ENCODE measurements around the gene RHBDD2.
"Not testable (repeated sequence)": the region's sequence is repeated elsewhere in the genome, so short reads cannot be mapped to it uniquely, and the experiment has no call there.

Gene RHBDD2

DNA sequence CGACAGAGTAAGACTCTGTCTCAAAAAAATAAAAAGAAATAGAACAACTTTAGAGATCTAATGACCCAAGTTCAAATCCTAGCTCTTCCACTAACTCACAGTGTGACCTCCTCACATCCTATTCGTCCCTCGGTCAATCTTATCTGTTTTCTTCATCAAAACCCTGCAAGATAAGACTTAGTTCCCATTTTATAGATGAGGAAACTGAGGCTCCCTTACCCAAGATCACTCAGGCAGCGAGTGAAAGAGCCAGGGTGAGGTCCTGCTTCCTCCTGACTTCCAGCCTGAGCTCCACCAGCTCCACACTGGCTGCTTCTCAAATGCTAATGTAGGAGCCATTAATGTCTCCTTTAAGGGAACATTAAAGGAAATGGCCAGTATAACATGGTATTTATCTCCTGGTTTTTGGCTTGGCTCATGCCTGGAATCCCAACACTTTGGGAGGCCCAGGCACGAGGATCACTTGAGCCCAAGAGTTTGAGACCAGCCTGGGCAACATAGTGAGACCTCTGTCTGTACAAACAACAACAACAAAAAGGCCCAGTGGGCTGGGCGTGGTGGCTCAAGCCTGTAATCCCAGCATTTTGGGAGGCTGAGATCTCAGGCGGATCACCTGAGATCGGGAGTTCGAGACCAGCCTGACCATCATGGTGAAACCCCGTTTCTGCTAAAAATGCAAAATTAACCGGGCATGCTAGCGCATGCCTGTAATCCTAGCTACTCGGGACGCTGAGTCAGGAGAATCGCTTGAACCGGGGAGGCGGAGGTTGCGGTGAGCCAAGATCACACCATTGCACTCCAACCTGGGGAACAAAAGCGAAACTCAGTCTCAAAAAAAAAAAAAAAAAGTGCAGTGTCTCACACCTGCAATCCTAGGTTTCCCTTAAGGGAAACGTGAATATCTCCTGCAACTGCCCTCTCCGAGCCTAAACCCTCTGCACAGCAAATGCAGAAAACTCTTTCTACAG is 3.4 kb upstream of the RHBDD2 start:
- H3K4me1 Mint-ChIP-seq, result peaks cover 21% of the 10 kb centered on the region
- no peaks in the 10 kb centered on the region for H3K9me3 Mint-ChIP-seq
- no peak overlapping the region for H3K27ac Mint-ChIP-seq
- no peak for ATAC-seq
- no peak overlapping the region for H3K4me3 Mint-ChIP-seq
- no peaks in the 10 kb centered on the region for H3K27me3 Mint-ChIP-seq
- H3K36me3 Mint-ChIP-seq, result no peaks in the 10 kb centered on the region

DNA sequence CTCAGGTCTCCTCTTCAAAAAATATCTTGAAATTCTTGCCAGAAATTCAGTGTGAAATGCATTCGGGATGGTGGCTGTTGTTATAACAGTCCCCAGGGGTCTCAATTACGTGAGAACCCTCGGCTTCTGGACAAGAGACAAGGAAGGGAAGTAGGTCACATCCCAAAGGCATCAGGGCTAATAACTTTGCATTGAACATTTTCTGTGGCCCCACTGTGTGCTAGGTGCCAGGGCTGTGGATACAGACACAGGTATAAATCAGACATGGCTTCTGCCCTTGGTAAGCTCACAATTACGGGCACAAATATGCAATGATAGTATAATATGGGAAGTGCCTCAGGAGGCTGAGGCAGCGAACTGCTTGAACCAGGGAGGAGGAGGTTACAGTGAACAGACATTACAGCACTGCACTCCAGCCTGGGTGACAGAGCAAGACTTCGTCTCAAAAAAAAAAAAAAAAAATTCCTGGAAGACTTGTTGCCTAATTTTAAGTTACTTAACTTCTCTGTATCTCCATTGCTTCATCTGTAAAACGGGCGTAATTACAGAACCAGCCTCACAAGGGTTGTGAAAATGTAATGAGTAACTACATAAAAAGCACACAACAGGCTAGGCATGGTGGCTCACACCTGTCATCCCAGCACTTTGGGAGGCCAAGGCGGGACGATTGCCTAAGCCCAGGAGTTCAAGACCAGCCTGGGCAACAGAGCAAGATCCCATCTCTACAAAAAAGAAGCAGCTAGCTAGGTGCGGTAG is 2.5 kb upstream of the RHBDD2 start:
- Mint-ChIP-seq H3K4me3 (no peak overlapping the region), H3K27ac (no peak overlapping the region), H3K4me1 (peaks cover 27% of the 10 kb centered on the region), H3K27me3 (no peaks in the 10 kb centered on the region), H3K9me3 (no peaks in the 10 kb centered on the region), H3K36me3 (no peaks in the 10 kb centered on the region)
- no peak for ATAC-seq

DNA sequence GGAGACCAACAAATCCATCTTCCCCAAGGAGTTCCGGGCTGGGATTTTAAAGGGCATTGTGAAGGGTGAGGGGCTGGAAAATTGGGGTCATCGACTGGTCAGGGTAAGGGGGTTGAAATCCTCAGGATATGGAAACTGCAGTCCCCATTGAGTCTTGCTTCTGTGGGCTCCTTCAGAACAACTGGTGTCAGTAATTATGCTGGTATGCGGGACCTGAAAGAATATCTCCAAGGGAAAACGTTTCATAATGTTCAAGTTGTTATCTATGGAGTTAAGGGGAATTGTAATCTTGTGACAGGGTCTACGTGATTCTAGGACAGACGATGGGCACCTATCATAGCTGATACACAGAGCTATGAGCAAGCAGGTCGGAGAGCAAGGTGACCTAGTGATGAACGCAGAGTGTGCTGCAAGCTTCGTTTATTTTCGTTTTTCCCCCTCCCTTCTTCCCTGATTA is 494 bp upstream of the RHBDD2 start:
- Mint-ChIP-seq H3K4me1 (peaks cover 40% of the 10 kb centered on the region), H3K4me3 (peak overlapping the region; percentile 97), H3K36me3 (peaks cover 11% of the 10 kb centered on the region), H3K9me3 (no peaks in the 10 kb centered on the region), H3K27me3 (no peaks in the 10 kb centered on the region), H3K27ac (peak overlapping the region; percentile 86)
- peak; percentile 64 for ATAC-seq

DNA sequence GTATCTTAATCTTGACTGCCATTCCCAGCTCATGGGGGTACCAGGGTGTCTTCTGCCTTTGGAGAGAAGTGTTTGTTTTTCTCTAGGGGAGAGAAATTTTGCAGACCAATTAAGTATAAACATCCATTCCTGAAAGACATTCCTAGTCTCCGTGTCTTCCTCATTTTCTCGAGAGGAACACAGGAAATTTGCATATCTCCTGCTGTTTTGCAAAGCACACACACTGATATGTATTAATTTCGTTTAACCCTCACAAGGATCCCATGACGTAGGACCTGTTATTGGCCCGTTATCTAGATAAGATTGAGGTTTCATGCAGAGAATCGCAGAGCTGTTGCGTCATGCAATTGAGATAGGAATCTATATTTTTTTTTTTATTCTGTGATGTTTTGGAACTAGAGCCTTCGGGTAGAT is 944 bp downstream of the RHBDD2 start:
- Mint-ChIP-seq H3K9me3 (no peaks in the 10 kb centered on the region), H3K36me3 (peaks cover 20% of the 10 kb centered on the region), H3K4me1 (peaks cover 40% of the 10 kb centered on the region), H3K27ac (peak overlapping the region; percentile 86), H3K27me3 (no peaks in the 10 kb centered on the region), H3K4me3 (peak overlapping the region; percentile 97)
- ATAC-seq, result no peak

DNA sequence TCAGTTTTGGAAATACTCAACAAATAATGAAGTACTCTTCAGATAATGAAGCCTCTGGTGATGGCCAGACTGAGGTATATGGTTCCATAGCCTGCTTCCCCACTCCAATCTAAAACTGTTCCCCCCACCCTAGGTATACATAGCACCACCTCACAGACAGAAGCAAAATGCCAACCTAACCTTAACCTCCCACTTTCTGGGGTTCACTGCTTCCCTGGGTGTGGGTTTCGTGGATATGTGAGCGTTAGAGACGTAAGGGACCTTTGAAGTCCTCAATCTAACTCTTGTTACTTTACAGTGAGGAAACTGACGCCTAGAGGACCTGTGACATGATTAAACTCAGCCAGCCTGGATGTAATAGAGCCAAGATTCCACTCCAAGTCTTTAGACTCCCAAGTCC is 1.4 kb downstream of the RHBDD2 start:
- peaks cover 20% of the 10 kb centered on the region for H3K36me3 Mint-ChIP-seq
- H3K27ac Mint-ChIP-seq, result no peak overlapping the region
- H3K27me3 Mint-ChIP-seq, result no peaks in the 10 kb centered on the region
- H3K4me1 Mint-ChIP-seq, result peaks cover 40% of the 10 kb centered on the region
- H3K4me3 Mint-ChIP-seq, result peak overlapping the region; percentile 97
- ATAC-seq, result no peak
- no peaks in the 10 kb centered on the region for H3K9me3 Mint-ChIP-seq

DNA sequence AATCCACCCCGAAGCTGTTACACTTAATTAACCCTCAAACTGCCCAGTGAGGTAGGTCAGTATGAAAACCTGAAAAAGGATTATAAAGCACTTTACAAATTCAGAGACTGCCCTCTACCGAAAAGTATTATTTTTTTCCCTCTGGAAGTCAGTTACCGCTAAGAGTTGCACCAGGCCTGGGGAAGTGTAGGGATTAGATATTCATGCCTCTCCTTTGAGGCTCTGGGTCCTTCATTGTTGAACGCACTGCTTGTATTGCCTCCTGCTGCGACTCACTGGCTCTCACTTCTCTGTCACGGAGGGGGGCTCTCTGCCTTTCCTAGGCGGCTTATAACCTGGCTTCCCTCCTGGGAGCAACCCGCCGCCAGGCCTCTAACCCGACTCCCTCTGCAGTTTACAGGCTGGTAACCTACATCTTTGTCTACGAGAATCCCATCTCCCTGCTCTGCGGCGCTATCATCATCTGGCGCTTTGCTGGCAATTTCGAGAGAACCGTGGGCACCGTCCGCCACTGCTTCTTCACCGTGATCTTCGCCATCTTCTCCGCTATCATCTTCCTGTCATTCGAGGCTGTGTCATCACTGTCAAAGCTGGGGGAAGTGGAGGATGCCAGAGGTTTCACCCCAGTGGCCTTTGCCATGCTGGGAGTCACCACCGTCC is 2.7 kb downstream of the RHBDD2 start:
- no peak overlapping the region for H3K4me3 Mint-ChIP-seq
- H3K27me3 Mint-ChIP-seq, result no peaks in the 10 kb centered on the region
- no peak overlapping the region for H3K27ac Mint-ChIP-seq
- H3K9me3 Mint-ChIP-seq, result no peaks in the 10 kb centered on the region
- ATAC-seq, result no peak
- H3K36me3 Mint-ChIP-seq, result peaks cover 31% of the 10 kb centered on the region
- peaks cover 40% of the 10 kb centered on the region for H3K4me1 Mint-ChIP-seq

DNA sequence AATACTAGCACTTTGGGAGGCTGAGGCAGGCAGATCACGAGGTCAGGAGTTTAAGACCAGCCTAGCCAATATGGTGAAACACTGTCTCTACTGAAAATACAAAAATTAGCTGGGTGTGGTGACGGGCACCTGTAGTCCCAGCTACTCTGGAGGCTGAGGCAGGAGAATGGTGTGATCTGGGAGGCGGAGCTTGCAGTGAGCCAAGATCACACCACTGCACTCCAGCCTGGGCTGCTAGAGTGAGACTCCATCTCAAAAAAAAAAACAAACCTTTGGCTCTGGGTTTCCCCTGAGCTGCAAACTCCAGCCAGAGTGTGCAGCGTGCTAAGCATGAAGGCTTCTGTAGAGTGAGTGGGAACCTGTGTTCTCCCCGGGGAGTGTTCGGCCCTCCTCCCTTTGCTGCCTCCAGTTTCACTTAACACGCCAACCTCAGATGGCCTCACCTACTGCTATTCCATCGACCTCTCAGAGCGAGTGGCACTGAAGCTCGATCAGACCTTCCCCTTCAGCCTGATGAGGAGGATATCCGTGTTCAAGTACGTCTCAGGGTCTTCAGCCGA is 4.5 kb downstream of the RHBDD2 start:
- peaks cover 35% of the 10 kb centered on the region for H3K4me1 Mint-ChIP-seq
- not testable (repeated sequence) for H3K27me3 Mint-ChIP-seq, H3K4me3 Mint-ChIP-seq, H3K9me3 Mint-ChIP-seq
- peak overlapping the region; percentile 8 for H3K27ac Mint-ChIP-seq
- peaks cover 44% of the 10 kb centered on the region for H3K36me3 Mint-ChIP-seq
- peak; percentile 62 for ATAC-seq

DNA sequence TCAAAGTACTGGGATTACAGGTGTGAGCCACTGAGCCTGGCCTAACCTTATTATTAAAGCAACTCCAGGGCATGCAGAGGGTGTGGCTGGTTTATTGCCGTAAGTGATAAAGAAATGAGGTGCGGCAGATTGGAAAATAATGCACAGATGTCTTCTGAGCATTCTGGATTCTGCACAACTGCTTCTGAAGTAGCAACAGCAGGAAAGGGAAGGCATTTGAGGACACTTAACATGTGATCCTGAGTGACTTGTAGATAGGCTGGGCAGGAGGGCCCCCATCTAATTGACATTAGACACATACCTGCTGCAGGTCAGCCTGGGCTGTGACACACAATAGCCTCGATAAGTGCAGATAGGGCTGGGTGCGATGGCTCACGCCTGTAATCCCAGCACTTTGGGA is 5.6 kb downstream of the RHBDD2 start:
- ATAC-seq, result no peak
- no peak overlapping the region for H3K27ac Mint-ChIP-seq
- H3K4me3 Mint-ChIP-seq, result no peak overlapping the region
- H3K36me3 Mint-ChIP-seq, result peaks cover 52% of the 10 kb centered on the region
- no peaks in the 10 kb centered on the region for H3K9me3 Mint-ChIP-seq
- peaks cover 29% of the 10 kb centered on the region for H3K4me1 Mint-ChIP-seq
- no peaks in the 10 kb centered on the region for H3K27me3 Mint-ChIP-seq

DNA sequence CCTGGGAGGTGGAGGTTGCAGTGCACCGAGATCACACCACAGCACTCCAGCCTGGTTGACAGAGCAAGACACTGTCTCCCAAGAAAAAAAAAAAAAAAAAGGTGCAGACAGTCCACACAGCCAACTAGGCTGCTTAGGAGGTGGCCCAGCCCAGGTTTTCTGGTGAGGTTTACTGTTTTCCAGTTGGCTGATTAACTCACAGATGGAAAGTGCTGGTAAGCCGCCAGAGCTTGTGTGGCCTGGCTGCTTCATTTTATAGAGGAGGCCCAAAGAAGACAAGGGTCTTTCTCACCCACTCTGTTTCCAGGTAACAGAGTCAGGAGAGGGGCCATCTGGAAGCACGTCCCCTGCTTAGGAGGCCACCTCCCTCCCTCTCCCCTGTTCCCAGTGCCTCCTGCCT is 6.2 kb downstream of the RHBDD2 start:
- Mint-ChIP-seq H3K27me3 (no peaks in the 10 kb centered on the region), H3K4me1 (peaks cover 23% of the 10 kb centered on the region), H3K4me3 (no peak overlapping the region), H3K36me3 (peaks cover 56% of the 10 kb centered on the region), H3K27ac (no peak overlapping the region), H3K9me3 (no peaks in the 10 kb centered on the region)
- ATAC-seq, result no peak

DNA sequence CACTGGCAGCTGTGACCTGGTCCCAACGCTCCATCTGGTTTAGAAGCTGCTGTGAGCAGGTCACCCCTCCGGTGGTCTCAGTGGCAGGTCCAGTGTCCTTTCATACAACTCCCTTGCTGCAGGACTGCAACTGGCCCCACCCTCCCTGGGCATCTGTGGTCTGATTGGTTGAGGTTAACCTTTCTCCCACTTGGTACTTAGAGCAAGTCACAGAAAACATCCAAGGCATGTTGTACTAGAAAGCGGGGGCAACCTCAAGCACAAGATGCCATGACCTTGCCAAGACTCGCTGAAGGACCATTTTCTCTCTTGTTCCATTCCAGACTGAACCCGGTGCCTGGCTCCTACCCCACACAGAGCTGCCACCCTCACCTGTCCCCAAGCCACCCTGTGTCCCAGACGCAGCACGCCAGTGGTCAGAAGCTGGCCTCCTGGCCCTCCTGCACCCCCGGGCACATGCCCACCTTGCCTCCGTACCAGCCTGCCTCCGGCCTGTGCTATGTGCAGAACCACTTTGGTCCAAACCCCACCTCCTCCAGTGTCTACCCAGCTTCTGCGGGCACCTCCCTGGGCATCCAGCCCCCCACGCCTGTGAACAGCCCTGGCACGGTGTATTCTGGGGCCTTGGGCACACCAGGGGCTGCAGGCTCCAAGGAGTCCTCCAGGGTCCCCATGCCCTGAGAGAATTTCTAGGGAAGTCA is 9.0 kb downstream of the RHBDD2 start:
- no peak for ATAC-seq
- Mint-ChIP-seq H3K27me3 (no peaks in the 10 kb centered on the region), H3K27ac (no peak overlapping the region), H3K9me3 (no peaks in the 10 kb centered on the region), H3K4me1 (peaks cover 5% of the 10 kb centered on the region), H3K4me3 (no peak overlapping the region), H3K36me3 (peaks cover 46% of the 10 kb centered on the region)

DNA sequence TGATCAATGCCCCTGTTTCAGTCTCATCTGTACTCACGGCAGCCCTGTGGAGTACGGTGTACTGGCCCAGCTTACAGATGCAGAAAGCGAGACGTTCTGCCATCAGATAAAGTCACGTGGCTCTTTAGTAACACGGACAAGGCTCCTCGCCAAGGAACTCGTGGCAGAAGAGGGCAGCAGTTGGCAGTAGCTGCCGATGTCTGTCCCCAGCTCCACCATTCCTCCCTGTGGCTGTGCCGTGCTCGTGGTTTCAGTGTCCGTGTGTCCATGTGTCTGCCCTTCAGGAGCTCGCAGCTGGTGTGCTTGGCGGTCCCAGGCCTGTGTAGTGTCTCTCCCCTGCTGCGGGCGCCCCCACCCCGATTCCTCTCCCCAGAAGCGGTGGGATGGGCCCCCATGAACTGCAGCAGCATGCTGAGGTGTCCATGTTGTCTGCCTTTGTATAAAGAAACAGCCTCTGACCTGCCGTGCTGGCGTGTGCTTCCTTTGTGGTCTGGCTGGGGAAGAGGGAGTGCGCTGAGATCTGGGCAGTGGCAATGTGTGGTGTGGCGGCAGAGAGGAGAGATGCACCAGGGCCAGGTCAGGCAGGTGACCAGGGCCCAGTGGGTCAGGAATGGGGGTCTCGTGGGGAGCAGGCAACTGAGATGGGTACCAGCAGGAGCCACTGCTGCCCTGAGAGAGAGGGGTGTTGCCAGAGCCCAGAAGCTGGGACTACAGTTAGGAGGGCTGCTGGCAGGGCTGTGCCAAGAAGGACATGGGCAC is 9.8 kb downstream of the RHBDD2 start:
- no peak overlapping the region for H3K4me3 Mint-ChIP-seq
- no peak overlapping the region for H3K27ac Mint-ChIP-seq
- H3K9me3 Mint-ChIP-seq, result no peaks in the 10 kb centered on the region
- H3K4me1 Mint-ChIP-seq, result no peaks in the 10 kb centered on the region
- peaks cover 42% of the 10 kb centered on the region for H3K36me3 Mint-ChIP-seq
- no peak for ATAC-seq
- H3K27me3 Mint-ChIP-seq, result no peaks in the 10 kb centered on the region

DNA sequence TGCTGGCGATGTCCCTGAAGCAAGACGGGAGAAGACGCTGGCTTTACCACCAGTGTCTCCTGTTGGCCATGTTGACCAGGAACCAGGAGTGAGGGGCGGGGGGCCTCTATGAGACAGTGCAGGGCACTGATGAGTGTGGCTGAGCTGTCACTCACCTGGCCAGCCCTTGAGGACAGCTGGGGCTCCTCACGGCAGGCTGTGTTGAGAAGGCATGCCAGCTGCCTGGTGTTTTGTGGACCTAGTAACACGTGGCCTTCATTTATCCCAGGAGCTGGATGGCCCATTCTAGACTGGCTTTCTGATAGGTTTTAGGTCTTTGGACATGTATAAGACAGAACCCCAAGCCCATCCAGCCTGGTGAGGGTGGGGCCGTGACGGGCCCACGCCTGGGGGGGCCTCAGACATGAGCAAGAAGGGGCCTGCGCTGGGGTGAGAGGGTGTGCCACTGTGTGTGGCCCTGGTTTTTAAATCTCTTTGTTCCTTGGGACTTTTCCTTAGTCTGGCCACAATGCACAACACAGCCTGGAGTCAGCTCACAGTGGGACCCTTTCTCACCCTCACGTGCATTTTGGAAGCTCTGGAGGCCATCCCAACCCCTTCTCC is 10.5 kb downstream of the RHBDD2 start:
- Mint-ChIP-seq H3K9me3 (no peaks in the 10 kb centered on the region), H3K36me3 (peaks cover 37% of the 10 kb centered on the region), H3K27ac (no peak overlapping the region), H3K27me3 (no peaks in the 10 kb centered on the region), H3K4me3 (no peak overlapping the region), H3K4me1 (no peaks in the 10 kb centered on the region)
- ATAC-seq, result no peak

DNA sequence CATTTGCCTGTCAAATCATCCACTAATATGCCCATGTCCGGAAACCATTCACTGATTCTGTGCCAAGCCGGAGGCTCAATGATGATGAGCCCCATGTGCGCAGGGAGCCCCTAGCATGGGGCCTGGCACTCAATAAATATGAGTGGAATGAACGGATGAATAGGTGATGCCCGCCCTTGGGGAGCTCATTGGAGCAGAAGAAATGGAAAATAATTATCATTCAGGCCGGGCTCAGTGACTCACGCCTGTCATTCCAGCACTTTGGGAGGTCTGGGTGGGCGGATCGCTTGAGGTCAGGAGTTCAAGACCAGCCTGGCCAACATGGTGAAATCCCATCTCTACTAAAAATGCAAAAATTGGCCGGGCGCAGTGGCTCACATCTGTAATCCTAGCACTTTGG is 11.0 kb downstream of the RHBDD2 start:
- no peak for ATAC-seq
- Mint-ChIP-seq H3K9me3 (no peaks in the 10 kb centered on the region), H3K4me1 (no peaks in the 10 kb centered on the region), H3K27ac (no peak overlapping the region), H3K36me3 (peaks cover 37% of the 10 kb centered on the region), H3K4me3 (no peak overlapping the region), H3K27me3 (no peaks in the 10 kb centered on the region)

DNA sequence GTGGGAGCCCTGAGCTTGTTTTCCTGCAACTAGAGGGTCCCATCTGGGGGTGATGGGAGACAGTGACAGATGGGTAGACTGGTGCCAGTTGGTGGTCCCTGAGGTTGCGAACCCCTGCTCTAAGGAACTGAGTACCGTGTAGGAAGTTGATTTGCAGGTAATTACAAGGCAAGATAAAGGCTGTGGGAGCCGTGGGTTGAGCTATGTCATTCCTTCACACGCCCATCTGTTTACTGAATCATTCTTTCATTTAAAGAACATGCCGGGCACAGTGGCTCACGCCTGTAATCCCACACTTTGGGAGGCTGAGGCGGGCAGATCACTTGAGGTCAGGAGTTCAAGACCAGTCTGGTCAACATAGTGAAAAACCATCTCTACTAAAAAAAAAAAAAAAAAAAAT is 12.4 kb downstream of the RHBDD2 start:
- H3K9me3 Mint-ChIP-seq, H3K4me3 Mint-ChIP-seq, ATAC-seq, H3K27ac Mint-ChIP-seq, H3K27me3 Mint-ChIP-seq, H3K4me1 Mint-ChIP-seq: not testable (repeated sequence)
- peaks cover 28% of the 10 kb centered on the region for H3K36me3 Mint-ChIP-seq
